GM19023 (cell line): ENCODE data around the gene DRAXIN.

Source experiments
- ATAC-seq: cut with Tn5 transposase; IDR thresholded peaks from one replicate; pipeline ENCODE4 v1.9.1; 2021; ENCODE audit warnings: mild to moderate bottlenecking, moderate library complexity; ENCODE audit not compliant: unreplicated experiment

DRAXIN gene

DNA sequence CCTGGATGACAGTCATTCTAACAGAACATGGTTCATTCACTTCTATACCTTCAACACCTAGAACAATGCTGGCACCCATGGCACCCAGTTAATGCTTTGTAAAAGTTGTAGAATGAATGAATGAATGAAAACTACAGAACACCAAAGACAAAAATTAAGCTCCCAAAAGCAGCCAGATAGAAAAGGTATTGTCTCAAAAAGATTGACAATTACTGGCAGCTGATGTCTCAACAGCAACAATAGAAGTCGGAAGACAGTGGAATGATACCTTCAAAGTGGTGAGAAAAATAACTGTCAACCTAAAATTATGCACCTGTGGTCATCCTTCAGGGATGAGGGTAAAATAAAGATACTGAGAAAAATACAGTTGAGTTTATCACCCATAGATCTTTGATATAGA is 65.5 kb downstream of the DRAXIN start:
- ATAC-seq, result no peak

DNA sequence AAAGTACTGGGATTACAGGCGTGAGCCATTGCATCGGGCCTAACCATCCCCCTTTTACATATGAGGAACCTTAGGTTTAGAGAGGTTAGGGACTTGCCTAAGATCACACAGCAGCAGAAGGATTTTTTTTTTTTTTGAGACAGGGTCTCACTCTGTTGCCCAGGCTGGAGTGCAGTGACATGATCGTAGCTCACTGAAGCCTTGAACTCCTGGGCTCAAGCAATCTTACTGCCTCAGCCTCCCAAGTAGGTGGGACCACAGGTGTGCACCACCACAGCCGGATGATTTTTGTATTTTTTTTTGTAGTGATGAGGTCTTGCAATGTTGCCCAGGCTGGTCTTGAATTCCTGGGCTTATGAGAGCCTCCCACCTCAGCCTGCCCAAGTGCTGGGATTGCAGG is 68.3 kb downstream of the DRAXIN start:
- ATAC-seq, result no peak

DNA sequence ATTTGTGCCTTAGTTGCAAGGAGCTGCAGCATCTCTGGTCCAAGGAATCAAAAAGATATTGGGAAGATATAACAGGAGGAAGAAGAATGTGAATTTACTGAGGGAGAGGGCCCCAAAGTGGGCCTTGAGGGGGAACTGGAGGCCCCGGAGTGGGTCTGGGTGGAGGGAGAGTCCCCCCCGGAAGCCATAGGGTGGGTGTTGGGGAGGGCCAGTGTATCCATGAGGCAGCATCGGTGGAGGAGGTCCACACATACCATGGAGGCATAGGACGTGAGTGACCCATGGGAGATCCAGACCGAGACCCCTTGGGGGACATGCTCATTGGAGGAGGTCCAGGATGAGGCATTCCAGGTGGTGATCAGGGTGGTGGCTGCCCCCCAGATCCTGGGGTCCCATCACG is 69.8 kb downstream of the DRAXIN start:
- ATAC-seq, result no peak

DNA sequence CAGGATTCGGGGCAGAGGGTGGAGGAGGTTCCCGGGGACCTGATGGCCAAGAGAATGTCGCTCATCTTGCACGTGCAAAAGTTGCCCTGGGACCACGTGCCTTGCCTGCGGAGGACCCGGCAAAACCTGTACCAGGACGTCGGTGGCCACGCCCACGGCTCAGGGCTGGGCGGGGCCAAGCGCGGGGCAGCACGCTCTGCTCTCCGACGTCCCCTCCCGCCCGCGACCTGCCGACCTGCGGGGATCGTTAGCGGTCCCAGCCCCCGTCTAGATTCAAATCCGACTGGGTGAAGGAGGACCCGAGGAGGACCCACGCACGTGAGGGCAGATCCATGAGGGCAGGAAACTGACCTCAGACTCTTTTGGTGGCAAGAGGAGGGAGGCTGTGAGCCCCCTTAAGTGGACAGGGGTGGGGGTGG is 70.5 kb downstream of the DRAXIN start, which contains the start of gene C1orf167:
Gene C1orf167, plus strand, starts transcription at position 206 of the 419 bp plus-strand sequence. CDS start 2,208 bp downstream, outside the sequence.
- no peak for ATAC-seq

DNA sequence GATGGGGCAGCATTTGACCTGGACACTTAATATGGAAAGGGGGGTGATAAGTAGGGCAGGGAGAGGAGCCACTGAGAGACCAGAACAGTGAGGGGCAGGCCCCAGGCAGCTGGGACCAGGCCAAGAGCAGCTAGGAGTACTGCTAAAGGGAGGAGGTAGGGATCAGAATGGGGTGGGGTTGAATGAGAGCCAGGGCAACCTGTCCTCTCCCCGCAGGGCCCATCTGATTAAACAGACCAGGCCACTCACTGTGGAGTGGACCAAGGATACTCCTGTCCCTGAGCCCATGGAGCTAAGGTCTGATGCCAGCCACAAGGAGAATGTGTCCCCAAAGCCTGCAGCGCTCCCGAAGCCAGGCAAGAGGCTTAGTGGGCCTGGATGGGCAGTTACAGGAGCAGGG is 72.6 kb downstream of the DRAXIN start:
- no peak for ATAC-seq

DNA sequence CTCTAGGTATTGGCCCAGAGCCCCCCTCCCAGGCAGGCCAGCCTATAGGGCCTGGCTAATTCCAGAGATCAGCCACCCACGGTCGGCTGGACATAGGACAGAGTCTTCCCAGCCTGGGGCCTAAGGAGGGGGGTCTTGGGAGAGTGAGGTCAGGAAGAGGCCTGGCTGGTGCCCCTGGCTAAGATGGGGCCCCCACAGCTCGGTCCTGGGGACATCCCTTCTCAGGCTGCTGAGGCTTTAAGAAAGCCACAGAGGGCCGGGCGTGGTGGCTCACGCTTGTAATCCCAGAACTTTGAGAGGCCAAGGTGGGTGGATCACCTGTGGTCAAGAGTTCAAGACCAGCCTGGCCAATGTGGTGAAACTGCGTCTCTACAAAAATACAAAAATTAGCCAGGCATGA is 73.0 kb downstream of the DRAXIN start:
- ATAC-seq, result no peak

DNA sequence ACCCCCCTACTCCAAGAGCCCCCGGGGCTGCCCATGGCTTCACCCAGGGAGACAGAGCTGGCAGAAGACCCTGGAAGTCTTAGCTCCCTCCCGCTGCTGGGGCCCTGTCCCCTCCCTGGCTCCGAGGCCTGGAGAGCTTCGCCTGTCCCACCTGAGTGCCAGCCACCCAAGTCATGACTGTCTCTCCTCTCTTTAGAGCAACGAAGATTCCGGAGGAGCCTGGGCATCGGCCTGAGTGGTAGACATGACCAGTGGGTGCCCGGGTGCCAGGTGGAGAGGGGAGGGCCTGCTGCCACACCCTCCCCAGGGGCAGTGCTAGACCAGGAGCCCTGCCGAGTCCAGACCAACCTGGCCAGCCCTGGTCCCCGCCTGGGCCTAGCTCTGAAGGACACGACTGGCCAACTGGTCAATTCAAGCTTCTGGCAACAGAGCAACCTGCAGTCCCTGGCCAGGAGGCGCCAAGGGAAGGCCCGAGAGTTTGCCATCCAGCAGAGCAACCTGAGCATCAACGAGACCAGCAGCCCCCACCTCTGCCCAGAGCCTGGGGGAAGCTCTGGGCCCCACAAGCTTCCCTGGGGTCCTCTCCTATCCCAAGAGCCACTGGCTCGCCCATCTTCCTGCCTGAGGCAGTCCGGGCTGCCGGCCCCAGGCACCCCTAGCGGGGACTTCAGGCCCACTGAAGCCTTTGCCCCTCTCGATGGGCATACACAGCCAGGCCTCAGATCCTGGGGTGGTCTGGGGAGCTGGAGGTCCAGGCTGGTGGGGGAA is 74.3 kb downstream of the DRAXIN start:
- no peak for ATAC-seq

DNA sequence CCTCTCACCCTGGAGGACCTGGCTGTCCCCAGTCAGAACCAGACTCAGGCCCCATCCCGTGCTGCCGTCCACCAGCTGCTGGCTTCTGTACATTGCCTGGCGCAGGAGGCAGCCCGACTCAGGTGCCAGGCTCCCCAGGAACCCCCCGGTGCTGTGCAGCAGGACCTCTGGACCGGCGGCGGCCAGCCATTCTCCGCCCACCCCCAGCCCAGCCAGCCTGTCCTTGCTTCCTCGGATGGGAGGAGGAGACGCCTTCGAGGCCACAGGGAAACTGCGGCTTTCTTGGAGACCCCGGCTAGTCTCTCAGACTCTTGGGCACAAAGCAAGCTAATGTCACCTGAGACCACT is 74.9 kb downstream of the DRAXIN start:
- no peak for ATAC-seq

DNA sequence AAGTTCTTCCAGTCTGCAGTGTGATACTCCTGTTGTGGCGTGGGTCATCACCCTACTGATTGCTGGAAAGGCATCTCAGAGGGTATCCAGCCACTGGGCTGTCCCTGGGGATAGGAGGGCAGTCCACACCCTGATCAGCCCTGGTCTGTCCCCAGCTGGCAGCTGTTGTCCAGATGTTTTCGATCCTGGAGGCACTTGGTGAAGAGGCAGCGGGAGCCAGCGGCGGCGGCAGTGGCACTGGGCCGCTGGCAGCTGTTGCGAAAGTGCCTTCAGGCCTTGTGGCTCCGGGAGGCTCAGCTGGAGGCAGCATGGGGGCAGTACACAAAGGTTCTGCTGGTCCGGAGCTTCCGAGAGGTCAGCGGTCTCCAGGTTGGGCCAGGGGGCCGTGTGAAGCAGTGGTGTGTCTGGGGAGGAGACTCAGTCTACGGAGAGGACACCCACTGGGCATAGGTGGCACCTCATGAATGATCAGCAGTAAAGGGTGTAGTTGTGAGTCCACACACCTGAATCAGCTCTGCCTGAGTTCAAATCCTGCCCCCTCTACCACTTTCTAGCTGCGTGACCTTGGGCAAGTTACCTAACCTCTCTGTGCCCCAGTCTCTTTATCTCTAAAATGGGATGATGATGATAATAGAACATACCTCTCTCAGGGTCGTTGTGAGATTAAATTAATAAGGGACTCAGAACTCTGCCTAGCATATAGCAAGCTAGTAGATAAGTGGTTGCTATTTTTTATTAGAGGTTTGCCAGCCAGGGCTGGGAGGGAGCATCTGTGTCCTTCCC is 76.6 kb downstream of the DRAXIN start:
- no peak for ATAC-seq

DNA sequence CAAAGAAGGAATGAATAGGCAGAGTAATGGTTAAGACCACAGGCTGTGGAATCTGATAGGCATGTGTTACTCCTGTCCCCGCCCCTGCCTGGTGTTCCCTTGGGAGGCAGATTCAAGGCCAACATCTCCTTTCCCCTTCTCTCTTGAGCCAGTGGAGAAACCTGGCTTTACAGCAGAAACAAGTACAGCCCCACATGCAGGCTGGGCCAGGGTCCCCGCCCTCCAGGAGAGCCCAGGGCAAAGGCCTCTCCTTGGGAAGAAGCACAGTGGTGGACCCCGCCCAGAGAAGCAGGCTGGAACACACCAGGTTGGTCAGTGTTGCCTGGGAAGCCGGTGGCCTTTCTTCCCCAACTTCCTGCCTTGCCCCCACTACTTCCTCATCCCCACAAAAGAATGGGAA is 77.3 kb downstream of the DRAXIN start:
- ATAC-seq, result no peak

DNA sequence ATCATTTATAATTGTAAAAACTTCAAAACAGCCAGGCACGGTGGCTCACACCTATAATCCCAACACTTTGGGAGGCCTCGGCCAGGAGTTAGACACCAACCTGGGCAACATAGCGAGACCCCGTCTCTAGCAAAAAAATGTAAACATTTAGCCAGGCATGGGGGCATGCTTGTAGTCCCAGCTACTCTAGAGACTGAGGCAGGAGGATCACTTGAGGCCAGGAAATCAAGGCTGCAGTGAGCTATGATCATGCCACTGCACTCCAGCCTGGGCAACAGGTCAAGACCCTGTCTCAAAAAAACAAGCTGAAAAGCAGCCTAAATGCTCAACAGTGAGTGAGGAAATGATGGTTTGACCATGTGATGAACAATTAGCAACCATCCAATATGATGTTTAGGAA is 77.8 kb downstream of the DRAXIN start:
- no peak for ATAC-seq

DNA sequence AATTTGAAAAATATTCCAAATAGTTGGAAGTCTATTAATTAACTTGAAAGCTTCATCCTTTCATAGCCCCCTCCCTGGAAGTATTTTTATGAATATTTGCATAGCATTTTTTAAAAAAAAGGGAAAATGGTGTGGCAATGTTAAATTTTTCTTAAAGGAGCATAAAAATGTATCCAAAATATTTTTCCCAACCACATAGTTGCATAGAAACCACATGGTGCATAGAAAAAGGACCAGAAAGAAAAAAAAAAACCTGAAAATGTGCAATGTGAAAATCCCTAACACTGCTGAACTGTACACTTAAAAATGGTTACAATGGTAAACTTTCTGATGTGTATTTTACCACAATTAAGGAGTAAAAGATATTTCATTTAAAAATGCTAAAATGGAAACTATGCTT is 78.5 kb downstream of the DRAXIN start:
- ATAC-seq, result no peak

DNA sequence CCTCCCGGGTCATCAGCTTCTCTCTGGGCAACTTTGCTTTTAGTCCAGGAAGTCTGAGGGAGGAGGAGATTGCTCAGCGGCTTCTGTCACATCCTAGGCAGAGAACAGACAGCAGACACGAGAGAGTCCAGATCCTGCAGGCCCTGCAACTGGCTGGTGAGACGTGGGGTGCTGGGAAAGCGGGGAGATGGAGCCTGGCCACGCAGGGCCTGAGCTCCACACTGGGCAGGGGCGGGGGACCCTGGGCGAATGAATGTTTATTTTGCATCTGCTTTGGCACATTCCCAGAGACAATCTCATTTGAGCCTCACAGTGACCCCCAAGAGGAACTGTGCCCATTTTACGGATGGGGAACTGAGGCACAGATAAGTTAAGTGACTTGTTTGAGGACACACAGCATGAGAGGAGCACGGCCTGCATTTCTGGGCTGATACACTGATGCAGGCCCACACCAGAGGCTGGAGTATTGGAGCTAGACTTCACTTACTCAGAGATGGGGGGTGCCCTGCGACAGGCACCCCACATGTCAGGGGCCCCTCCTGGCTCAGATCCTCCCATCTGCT is 80.1 kb downstream of the DRAXIN start:
- no peak for ATAC-seq

DNA sequence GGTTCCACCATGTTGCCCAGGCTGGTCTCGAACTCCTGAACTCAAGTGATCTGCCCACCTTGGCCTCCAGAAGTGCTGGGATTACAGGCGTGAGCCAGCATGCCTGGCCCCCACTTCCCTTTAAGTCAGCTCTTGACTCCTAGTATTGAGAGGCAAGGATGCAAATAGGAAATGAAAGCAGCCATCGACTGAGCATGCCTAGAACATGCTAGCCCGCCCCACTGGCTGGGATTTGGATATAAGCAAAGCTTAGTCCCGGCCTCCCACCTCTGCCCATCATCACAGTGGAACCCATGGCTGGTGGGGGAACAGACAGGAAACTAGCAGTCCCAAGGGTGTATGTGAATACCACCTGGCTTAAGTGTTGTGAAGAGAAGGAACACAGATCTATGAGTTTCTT is 80.9 kb downstream of the DRAXIN start:
- ATAC-seq, result no peak

DNA sequence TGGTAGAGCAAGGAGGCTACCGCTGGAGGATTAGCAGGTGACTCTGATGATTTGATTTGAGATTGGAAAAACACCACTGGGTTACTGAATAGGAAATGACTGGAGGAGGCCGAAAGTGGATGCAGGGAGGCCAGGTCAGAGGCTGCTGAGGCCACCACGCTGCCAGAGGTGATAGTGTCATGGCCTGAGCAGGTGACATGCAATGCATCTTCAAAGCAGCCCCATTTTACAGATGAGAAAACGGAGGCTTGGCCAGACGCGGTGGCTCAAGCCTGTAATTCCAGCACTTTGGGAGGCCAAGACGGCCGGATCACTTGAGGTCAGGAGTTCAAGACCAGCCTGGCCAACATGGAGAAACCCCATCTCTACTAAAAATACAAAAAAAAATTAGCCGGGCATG is 83.2 kb downstream of the DRAXIN start:
- no peak for ATAC-seq
